Measurements from ENCODE around the gene MORN1.

The MORN1 gene

DNA sequence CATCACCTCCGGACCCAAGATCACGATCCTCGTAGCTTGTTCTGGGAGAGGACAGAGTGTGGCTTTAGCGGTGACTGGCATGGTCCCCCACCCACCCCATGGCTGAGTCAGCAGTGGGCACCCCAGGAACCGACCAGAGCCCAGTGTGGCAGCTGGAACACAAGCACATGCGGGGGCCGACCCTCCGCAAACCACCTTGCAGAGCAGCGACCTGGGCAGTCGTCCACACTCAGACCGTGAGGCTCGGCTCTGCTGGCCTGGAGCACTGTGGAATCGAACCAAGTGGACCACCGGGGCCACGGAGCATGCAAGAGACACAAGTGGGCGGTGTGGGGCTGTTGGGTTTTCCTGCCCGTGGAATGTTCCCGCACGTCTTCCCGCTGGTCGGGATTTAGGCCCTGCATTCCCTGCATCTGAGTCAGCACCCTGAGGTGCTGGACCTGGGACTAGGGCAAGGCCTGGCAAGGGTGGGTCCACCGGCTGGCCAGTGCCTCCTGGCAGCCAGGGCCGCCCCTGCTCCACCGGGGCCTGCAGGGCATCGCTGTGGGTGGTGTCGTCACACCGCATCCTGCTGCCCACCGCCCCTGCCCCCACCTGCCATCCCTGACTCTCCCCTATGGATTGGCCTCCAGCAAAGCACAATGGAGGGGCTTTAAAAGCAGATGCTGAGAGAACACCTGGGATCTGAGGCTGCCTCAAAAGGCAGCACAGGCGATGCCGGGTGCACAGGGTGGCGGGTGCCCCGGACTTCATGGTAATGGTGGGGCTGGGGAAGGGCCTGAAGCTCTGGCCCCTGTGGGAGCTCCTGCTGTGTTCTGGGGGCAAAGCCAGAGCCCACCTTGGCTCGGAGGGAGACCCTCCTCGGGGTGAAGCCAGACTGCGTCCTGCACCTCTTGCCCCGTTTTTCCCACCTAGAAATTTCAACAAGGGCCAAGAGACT lies 18.5 kb downstream of the MORN1 start:
- DNase-seq: no peak

DNA sequence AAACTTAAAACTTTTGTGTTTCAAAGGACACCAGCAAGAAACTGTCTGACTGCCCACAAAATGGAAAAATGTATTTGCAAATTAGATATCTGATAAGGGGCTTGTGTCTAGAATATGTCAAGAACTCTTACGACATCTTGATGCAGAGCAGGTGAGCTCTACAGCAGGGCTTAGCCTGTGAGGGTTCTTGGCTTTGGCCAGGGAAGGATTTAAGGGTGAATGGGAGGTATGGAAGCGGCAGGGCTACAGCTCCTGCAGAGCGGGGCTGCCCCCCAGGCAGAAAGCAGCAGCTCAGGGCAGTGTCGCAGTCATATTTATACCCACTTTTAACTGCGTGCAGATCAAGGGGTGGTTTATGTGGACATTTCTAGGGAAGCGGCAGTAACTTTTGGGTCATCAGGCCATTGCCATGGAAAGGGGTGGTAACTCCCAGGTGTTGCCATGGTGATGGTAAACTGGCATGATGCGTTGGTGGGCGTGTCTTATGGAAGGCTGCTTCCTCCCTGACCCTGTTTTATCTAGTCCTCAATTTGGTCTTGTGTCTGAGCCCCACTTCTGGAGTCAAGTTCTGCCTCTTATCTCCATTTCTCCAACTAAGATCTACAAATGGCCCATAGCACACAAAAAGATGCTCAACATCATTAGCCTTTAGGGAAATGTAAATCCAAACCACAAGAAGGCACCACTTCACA lies 23.2 kb downstream of the MORN1 start:
- DNase-seq: no peak

DNA sequence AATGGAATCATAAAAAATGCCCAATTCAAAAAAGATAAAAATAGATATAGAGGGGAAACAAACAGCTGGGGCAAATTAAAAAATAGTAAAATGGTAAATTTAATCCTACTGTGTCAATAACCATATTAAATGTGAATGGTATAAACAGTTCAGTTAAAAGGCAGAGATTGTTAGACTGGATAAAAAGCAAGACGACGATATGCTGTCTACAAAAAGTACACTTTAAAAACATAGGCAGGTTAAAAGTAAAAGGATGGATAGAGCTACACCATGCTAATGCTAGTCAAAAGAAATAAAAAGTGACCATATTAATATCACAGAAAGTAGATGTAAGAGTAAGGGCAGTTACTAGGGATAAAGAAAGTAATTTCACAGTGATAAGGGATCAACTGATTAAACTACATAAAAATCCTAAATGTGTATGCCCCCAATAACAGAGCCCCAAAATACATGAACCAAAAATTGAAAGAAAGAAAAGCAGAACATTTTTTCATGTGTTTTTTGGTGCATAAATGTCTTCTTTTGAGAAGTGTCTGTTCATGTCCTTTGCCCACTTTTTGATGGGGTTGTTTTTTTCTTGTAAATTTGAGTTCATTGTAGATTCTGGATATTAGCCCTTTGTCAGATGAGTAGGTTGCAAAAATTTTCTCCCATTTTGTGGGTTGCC lies 27.4 kb downstream of the MORN1 start:
- no peak for DNase-seq

- no peak for DNase-seq
Observed at GRCh38 chr1:2360588-2361364, 30.6 kb downstream of the MORN1 start.

GRCh38 chr1:2358651-2359640 lies 32.4 kb downstream of the MORN1 start:
- no peak for DNase-seq

- DNase-seq: no peak
Observed at GRCh38 chr1:2358072-2358471, 33.3 kb downstream of the MORN1 start.

- DNase-seq: no peak
Observed at GRCh38 chr1:2356911-2357845, 34.2 kb downstream of the MORN1 start.

- DNase-seq: no peak
Observed at GRCh38 chr1:2356401-2356800, 35.0 kb downstream of the MORN1 start.

GRCh38 chr1:2355373-2356261 lies 35.7 kb downstream of the MORN1 start:
- no peak for DNase-seq

- DNase-seq: no peak
Observed at GRCh38 chr1:2354511-2355372, 36.6 kb downstream of the MORN1 start.

DNA sequence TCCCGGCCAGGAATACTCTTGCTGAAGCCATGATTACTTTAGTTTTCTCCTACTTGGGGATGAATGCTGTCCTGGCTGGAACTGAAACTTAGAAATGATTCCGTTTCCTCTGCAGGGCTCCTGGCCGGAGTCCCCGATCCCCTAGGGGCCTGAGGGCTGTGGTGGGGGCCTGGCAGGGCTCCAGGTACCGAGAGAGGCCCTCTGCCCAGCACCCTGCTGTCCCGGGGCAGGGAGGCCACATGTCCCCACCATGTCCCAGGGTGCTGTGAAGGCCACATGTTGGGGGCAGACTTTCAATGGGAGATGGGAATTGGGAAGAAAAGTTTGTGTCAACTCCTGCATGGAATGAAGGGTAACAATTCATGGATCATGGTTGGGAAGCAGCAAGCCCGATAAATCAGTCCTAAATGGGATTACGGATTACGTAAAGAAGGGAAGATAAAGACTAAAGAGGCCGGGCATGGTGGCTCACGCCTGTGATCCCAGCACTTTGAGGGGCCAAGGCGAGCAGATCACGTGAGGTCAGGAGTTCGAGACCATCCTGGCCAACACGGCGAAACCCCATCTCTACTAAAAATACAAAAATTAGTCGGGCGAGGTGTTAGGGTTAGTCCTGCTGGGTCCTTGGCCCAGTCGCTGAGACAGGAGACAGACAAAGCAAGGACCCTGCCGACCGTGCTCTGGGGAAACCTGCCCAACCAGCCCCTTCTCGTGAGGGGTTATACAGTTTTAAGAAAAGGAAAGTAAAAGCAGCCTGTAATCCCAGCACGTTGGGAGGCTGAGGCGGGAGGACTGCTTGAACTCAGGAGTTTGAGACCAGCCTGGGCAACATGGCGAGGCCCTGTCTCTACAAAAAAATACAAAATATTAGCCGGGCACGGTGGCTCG lies 37.6 kb downstream of the MORN1 start:
- DNase-seq: no peak

DNA sequence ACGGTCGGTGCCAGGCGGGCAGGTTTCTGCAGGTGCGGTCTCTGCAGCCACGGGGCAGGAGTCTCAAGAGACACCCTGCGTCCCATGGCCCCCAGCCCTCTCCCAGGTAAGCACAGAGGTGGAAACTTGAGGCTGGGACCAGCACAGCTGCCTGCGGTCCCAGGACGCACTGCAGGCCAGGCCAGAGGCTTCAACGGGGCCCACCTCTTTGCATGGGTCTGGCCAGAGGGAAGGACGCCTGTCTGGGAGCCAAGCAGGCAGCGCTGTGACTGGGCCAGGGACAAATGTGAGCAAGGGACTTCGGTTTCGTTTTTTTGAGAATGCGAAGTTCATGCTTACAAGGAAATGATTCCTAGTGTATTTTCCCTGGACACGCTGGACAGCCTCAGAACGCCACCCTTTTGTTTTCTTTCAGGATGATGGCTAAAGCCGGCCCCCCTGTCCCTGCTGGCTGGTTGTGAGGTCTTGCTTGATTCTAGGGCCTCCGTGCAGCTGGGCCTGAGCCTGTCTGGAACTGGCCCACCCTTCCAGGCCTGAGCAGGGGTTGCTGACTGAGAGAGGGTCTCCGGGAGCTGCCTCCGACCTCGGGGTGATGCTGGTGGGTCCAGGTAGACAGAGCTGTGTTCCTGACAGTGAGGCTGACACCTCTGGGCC lies 38.3 kb downstream of the MORN1 start:
- no peak for DNase-seq

- no peak for DNase-seq
Observed at GRCh38 chr1:2352341-2352896, 38.9 kb downstream of the MORN1 start.

GRCh38 chr1:2351723-2352122 lies 39.6 kb downstream of the MORN1 start:
- DNase-seq: no peak

DNA sequence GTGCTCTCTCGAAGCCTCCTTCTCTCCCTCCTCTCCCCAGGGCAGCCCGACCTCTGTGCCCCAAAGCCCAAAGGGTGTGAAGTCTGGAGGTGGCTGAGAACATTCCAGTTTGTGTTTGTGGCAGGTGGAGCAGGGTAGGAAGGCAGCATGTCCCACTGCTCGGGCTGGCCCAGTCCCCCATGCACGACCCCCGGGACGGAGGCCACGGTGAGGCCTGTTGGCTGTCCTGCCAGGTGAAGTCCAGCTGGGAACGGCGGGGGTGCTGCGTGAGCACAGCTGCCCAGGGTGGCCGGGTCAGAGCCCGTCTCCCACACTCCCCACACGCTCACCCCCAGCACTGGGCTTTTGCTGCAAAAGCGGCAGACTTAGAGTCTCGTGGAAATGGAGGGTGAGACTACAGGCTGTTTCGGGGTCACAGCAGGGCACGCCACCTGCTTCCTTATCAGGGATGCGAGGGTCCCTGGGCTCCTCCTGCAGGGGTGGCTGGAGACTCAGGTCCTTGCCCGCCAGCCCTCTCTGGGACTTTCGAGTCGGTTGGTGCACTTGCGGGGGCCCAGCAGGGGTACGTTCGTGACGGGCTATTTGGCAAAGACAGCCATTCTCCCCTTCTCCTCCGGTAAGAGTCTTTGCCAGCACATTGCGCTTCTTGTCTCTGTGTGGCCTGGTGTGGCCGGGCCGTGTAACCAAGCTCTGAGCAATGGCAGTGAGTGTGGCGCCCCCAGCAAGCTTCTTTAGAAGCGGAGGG lies 40.3 kb downstream of the MORN1 start:
- DNase-seq: no peak

GRCh38 chr1:2350501-2350900 lies 40.9 kb downstream of the MORN1 start:
- no peak for DNase-seq

Data from Kasumi-1 (cell line).